Left lung (tissue), 10 donors: ENCODE data around the gene MT3. TPM values are rescaled to one million over a fixed set of nuclear protein-coding genes. Genes with fewer than 3 reads are reported as not detected.

Experiments
- ATAC-seq: fragments of 200-7000 bp; cut with Tn5 transposase; one replicate; pipeline ENCODE4 v1.9.1; 2020; ENCODE audit warnings: moderate library complexity
- DNase-seq, 4 donors: peaks; one replicate each; pipeline ENCODE4 v3.0.0-alpha.2; 2013 to 2020
- H3K27ac ChIP-seq, 2 donors: fragments of 200-600 bp; sonication (generic) in 1 of 2; one replicate each; pipeline versions ENCODE4 v1.5.0 to v1.8.0; 2020 to 2021
- H3K27me3 ChIP-seq, 2 donors: fragments of 200-600 bp; sonication (generic) in 1 of 2; one replicate each; pipeline versions ENCODE4 v1.5.0 to v1.8.0; 2020 to 2021
- H3K36me3 ChIP-seq, 2 donors: fragments of 200-600 bp; sonication (generic) in 1 of 2; one replicate each; pipeline versions ENCODE4 v1.5.0 to v1.8.0; 2020 to 2021
- H3K4me1 ChIP-seq, 2 donors: fragments of 200-600 bp; one replicate each; pipeline ENCODE4 v1.8.0; 2021
- H3K4me3 ChIP-seq, 2 donors: fragments of 200-600 bp; sonication (generic) in 1 of 2; one replicate each; pipeline versions ENCODE4 v1.5.0 to v1.8.0; 2020 to 2021; ENCODE audit warnings: mild to moderate bottlenecking in 1 of 2
- H3K9me3 ChIP-seq, 2 donors: fragments of 200-600 bp; sonication (generic) in 1 of 2; one replicate each; pipeline versions ENCODE4 v1.5.0 to v1.8.0; 2020 to 2021
- intact Hi-C, 2 donors: fragments of 100-400 bp; cut with DNase I; formaldehyde crosslinking; loops; one replicate each; pipeline versions ENCODE4 v1.11.2 to v1.14.2; 2022
- polyA plus RNA-seq, 6 donors: library from polyadenylated mRNA; unstranded; fragments of 120-200 nt; gene quantifications; one replicate each; pipeline ENCODE4 v1.2.1, GENCODE V29; 2013; ENCODE audit not compliant: insufficient read length in 6 of 6
- total RNA-seq, 2 donors: library from RNA; stranded (reverse); fragmentation: NEBNext Ultra II Directional; extraction: Animal tissue kit (Norgen Biotek cat#: 25700); gene quantifications; one replicate each; pipeline ENCODE4 v1.2.1, GENCODE V29; 2021
- TF ChIP-seq, protein P1 (sequence below), 2 donors: fragments of 200-600 bp; sonication (generic) in 1 of 2; IDR thresholded peaks; one replicate each; pipeline versions ENCODE4 v1.5.0 to v1.8.0; 2021; ENCODE audit warnings: antibody characterized with exemption in 2 of 2
- donor health status: DM: no; HTN: yes; CAD: no.
- donor health status: DM: no; HTN: no; CAD: no.

MT3 gene
- total and polyA plus RNA-seq, 8 donors = not detected

DNA sequence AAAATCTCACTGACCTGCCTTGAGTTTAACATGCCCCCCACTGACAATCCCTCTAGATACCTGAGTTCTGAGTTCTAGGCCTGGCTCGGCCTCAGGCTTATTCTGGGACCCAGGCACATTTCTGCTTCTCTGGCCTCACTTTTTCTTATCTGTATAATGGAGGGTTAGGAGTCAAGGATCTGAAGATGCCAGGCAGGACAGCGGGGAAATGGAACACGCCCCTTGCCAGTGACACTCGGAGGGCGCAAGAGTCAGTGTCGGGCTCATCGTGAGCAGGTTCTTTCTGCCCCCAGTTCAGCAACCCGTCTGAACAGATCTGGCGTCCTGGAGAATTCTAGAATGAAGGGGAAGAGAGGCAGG is 567 bp upstream of the MT3 start:
- intact Hi-C loops = no loop called here
- TF ChIP-seq, protein P1, sequence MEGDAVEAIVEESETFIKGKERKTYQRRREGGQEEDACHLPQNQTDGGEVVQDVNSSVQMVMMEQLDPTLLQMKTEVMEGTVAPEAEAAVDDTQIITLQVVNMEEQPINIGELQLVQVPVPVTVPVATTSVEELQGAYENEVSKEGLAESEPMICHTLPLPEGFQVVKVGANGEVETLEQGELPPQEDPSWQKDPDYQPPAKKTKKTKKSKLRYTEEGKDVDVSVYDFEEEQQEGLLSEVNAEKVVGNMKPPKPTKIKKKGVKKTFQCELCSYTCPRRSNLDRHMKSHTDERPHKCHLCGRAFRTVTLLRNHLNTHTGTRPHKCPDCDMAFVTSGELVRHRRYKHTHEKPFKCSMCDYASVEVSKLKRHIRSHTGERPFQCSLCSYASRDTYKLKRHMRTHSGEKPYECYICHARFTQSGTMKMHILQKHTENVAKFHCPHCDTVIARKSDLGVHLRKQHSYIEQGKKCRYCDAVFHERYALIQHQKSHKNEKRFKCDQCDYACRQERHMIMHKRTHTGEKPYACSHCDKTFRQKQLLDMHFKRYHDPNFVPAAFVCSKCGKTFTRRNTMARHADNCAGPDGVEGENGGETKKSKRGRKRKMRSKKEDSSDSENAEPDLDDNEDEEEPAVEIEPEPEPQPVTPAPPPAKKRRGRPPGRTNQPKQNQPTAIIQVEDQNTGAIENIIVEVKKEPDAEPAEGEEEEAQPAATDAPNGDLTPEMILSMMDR (IDR thresholded peaks at IDR 0.05) = no peak
- Histone ChIP-seq H3K9me3 (no peaks in the 10 kb centered on the region), H3K4me1 (peaks cover 0 to 16% of the 10 kb centered on the region in 2 donors), H3K27ac (no peak overlapping the region), H3K27me3 (peaks cover 21 to 49% of the 10 kb centered on the region in 2 donors), H3K4me3 (peak overlapping the region in 1 of 2 donors; percentile 23), H3K36me3 (no peaks in the 10 kb centered on the region)
- ATAC-seq = no peak
- DNase-seq = no peak

DNA sequence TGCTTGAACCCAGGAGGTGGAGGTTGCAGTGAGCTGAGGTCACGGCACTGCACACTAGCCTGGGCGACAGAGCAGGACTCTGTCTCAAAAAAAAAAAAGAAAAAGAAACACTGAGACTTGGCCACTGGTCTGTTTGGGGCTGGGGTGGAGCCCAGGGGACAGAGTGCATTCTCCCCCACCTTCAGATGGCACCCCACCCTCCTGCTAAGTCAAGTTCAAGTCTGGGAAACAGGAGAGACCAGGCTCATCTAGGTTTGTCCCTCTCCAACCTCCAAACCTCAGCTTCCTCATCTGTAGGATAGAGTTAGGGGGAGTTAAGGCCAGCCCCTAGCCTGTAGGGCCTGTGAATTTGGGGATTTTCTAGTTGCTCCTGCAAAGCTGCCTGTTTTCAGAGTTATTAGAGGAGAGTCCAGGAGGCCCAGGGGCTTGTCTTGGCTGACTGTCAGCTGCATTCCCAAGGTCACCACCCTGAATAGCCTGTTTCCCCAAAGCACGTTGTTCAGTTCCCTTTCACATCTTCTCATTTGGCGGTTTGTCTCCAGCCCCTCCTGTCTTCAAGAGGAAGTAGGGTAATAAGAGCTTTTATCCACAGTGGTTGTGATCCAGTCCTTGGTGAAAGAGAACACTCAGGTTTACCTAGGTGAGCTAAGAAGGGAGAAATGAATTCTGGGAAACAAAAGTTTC is 2.2 kb downstream of the MT3 start:
- Histone ChIP-seq H3K4me1 (peaks cover 0 to 16% of the 10 kb centered on the region in 2 donors), H3K36me3 (no peaks in the 10 kb centered on the region), H3K4me3 (no peak overlapping the region), H3K27ac (no peak overlapping the region), H3K9me3 (no peaks in the 10 kb centered on the region), H3K27me3 (peaks cover 21 to 49% of the 10 kb centered on the region in 2 donors)
- DNase-seq (no peak), ATAC-seq (peak; percentile 40)
- TF ChIP-seq, protein P1 (IDR thresholded peaks at IDR 0.05) = no peak
- intact Hi-C loops = no loop called here

DNA sequence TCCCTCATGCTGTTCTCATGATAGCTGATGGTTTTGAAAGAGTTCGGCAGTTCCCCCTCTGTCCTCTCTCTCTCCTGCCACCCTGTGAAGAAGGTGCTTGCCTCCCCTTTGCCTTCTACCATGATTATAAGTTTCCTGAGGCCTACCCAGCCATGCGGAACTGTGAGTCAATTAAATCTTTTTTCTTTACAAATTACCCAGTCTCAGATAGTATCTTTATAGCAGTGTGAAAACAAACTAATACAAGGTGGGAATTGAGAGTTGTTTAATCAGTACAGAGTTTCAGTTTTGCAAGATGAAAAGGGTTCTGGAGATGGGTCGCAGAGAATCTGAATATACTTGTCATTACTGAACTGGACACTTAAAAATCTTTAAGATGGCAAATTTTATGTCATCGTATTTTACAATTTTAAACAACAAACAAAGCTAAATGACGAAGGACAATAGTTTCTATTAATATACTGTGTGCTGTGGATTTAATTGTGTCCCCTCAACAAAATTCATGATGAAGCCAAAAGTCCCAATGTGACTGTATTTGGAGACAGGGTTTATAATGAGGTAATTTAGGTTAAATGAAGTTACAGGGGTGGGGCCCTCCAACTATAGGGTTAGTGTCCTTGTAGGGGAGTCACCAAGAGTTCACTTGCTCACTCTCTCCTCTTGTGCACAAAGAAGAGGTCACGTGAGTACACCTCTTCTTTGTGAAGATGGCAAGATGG is 4.4 kb downstream of the MT3 start:
- TF ChIP-seq, protein P1 (IDR thresholded peaks at IDR 0.05) = no peak
- DNase-seq (no peak), ATAC-seq (no peak)
- H3K27ac ChIP-seq = no peak overlapping the region
- intact Hi-C loops = no loop called here
- no peaks in the 10 kb centered on the region for H3K36me3 ChIP-seq
- H3K27me3 ChIP-seq = peaks cover 16 to 28% of the 10 kb centered on the region in 2 donors
- H3K4me1 ChIP-seq = peaks cover 0 to 16% of the 10 kb centered on the region in 2 donors
- H3K9me3 ChIP-seq = no peaks in the 10 kb centered on the region
- no peak overlapping the region for H3K4me3 ChIP-seq

DNA sequence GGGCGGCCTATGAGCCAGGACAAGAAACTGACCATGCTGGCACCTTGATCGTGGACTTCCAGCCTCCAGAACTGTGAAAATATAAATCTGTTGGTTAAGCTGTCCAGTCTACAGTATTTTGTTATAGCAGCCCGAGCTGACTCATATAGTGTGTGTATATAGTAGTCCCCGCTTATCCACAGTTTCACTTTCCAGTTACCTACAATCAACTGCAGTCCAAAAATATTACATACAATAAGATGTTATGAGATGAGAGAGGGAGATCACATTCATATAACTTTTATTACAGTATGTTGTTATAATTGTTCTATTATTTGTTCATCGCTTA is 4.9 kb downstream of the MT3 start:
- H3K9me3 ChIP-seq = no peaks in the 10 kb centered on the region
- no peak overlapping the region for H3K4me3 ChIP-seq
- H3K27me3 ChIP-seq = peaks cover 11 to 23% of the 10 kb centered on the region in 2 donors
- no peak overlapping the region for H3K27ac ChIP-seq
- intact Hi-C loops = no loop called here
- peaks cover 0 to 13% of the 10 kb centered on the region in 2 donors for H3K4me1 ChIP-seq
- no peaks in the 10 kb centered on the region for H3K36me3 ChIP-seq
- DNase-seq (no peak), ATAC-seq (no peak)
- TF ChIP-seq, protein P1 (IDR thresholded peaks at IDR 0.05) = no peak

DNA sequence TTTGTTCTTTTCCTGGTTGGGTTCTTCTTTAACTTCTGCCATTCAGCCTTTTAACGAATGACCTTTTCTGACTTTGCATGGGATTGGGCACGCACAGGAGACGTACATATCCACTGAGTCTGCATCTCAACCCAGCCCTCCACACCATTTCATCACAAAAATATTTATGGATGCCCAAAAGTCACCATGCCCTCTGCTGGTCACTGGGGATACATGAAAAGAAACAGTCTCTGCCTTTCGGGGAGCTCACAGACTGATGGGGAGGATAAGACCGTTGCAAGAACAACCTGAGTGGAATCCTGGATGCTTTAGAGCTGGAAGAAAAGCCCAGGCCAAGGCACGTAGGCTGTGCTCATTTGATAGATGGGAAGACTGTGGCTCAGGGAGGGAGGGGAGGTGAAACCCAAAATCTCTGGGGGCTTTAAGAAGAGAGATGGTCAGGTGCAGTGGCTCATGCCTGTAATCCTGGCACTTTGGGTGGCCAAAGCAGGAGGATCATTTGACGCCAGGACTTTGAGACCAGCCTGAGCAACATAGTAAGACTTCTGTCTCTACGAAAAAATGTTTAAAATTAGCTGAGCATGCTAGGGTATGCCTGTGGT is 11.2 kb downstream of the MT3 start:
- H3K36me3 ChIP-seq = no peaks in the 10 kb centered on the region
- intact Hi-C loops = no loop called here
- no peak overlapping the region for H3K4me3 ChIP-seq
- no peaks in the 10 kb centered on the region for H3K9me3 ChIP-seq
- TF ChIP-seq, protein P1 (IDR thresholded peaks at IDR 0.05) = peak; percentile 37 to 58
- peak; percentile 70 for ATAC-seq
- H3K27me3 ChIP-seq = no peaks in the 10 kb centered on the region
- peaks cover 0 to 6% of the 10 kb centered on the region in 2 donors for H3K4me1 ChIP-seq
- DNase-seq = no peak
- H3K27ac ChIP-seq = no peak overlapping the region
